HL-60/S4 (cell line): ENCODE results near the gene GOLGA6A.
"Not testable (repeated sequence)": the region's sequence is repeated elsewhere in the genome, so short reads cannot be mapped to it uniquely, and the experiment has no call there.

ENCODE experiments used
- in situ Hi-C: fragments of 300-500 bp; cut with MboI; formaldehyde crosslinking; loops from 2 replicates; pipeline ENCODE4 v1.14.3; 2022; ENCODE audit warnings: low sequenced_read_pairs

Gene GOLGA6A, protein sequence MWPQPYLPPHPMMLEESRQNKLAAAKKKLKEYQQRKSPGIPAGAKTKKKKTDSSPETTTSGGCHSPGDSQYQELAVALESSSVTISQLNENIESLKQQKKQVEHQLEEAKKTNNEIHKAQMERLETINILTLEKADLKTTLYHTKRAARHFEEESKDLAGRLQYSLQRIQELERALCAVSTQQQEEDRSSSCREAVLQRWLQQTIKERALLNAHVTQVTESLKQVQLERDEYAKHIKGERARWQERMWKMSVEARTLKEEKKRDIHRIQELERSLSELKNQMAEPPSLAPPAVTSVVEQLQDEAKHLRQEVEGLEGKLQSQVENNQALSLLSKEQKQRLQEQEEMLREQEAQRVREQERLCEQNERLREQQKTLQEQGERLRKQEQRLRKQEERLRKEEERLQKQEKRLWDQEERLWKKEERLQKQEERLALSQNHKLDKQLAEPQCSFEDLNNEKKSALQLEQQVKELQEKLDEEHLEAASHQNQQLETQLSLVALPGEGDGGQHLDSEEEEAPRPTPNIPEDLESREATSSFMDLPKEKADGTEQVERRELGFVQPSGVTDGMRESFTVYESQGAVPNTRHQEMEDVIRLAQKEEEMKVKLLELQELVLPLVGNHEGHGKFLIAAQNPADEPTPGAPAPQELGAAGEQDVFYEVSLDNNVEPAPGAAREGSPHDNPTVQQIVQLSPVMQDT

DNA sequence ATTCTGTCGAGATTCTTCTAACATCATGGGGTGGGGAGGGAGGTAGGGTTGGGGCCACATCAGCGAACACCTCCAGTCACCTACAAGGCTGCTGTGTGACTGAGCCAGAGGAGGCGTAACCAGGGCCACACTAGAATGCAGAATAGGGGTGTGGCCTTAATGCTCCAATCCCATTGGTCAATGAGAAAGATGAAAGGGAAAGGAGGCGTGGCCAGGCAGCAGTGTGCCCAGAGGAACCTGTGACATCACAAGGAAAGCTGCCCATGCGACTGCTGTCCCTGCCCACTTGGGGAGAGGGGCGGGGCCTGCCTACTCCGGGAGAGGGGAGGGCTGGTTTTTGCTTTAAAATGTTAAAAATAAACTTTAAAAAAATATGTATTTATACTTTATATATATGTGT is at the start of gene GOLGA6A:
GOLGA6A (minus strand) TSS at position 101 of the 400 bp plus-strand sequence; CDS start at position 60, 41 bp downstream.
- in situ Hi-C loops: not testable (repeated sequence)

DNA sequence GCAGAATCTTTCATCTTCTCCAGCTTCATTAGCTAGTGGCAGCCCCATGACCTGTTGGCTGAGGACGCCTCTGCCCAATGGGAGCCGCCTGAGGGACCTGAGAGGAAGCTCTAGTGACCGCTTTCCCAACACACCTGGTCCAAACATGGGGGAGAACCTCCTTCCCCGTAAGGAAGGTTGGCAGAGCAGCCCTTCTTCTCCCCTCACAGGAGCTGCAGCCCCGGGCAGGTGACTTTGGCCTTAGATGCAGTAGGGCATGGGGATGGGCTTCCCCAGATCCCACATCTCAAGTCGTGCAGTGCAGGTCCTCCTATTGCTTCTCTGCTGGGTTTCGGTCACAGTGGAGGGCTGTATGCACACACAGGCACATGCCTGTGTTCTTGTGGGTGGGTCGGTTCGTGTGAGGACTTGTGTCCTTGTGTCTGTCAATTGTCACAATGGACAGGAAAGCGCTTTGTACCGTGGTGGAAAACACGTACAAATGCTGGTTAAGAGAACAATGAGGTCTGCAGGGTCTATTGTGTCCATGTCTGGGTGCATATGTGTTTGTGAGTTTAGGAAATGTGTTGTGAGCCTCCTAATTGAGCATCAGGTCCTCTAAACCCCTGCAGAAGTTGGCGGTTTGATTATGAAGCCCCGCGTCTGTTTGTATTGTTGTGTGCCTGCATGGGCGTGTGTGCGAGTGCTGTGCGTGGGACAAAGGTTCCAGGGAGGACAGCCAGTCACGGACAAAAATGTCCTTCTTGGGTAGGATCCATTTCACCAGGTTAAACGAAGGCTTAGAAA is 49.5 kb upstream of the GOLGA6A start:
- in situ Hi-C loops: loop anchor here (25.0 kb wide), 1 partner anchor 180 kb away; no protein-coding TSS in a partner anchor

DNA sequence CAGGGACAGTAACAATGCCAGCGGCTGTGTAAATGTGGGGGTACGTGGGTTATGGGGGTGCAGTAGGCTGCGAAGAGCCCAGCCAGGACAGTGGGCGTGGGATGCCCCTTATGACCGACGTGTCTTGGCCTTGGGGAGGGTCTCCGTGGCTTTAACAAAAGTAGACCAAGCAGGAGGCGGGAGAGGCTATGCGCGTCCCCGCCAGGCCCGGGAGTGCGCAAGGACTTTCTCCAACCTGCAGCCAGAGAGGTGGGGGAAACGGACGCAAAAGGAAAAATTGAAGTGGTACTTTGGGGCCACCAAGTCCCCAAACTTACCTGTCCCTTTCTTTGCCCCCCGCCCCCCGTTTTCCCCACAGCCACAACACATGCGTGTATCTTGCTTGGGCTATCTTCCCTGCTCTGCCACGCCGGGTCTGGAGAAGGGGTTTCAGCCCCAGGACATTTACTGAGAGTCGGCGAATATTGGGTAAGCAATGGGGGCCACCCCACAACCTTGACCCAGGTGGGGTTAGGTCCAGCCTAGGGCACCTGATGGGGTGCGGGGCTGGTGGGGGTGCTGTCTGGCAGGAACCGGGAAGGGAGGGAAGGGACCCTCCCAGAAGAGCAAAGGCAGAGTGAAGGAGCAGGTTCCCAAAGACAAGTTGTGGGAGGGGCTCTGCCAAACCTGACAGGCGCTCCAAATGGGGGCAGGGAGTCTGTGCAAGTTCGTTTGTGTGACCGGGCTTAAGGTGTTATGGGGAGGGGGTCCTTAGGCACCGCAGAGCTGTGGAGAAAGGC is 48.7 kb upstream of the GOLGA6A start:
- in situ Hi-C loops: loop anchor here (25.0 kb wide), 1 partner anchor 181 kb away; no protein-coding TSS in a partner anchor

DNA sequence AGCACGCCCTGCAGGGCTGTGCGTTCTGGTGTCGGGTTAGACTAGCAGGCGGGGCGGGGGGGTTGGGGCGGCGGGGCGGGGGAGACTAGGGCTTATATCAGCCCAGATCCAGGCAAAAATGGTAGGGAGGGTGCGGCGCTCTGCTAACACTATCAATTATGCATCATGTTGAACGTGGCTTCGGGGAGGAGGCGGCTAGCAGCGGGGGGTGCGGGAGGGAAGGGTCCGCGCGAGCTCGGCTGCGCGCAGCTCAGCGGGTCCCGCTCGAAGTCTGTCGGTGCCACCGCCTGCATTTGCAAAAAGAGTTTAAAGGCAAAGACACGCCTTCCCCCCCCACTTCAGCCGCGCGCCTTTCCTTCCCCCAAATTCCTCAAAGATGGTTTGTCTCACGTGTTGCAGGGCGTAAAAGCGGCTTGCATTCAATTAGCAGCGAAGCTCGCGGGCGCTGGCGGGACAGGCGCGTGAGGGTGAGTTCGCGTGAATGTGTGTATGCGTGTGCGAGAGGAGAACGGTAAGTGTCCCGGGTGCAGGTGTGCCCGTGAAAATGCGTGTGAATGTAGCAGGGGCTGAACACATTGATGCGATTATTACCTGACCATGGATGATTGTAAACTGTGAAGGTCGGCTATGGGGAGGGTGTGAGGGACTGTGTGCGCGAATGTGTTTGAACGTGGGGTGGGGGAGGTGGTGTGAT is 48.0 kb upstream of the GOLGA6A start, which contains the start of gene ISLR2:
ISLR2 (plus strand) TSS at position 432 of the 694 bp plus-strand sequence. CDS start 2,169 bp downstream, outside the sequence.
- in situ Hi-C loops: loop anchor here (25.0 kb wide), 1 partner anchor 182 kb away; no protein-coding TSS in a partner anchor

DNA sequence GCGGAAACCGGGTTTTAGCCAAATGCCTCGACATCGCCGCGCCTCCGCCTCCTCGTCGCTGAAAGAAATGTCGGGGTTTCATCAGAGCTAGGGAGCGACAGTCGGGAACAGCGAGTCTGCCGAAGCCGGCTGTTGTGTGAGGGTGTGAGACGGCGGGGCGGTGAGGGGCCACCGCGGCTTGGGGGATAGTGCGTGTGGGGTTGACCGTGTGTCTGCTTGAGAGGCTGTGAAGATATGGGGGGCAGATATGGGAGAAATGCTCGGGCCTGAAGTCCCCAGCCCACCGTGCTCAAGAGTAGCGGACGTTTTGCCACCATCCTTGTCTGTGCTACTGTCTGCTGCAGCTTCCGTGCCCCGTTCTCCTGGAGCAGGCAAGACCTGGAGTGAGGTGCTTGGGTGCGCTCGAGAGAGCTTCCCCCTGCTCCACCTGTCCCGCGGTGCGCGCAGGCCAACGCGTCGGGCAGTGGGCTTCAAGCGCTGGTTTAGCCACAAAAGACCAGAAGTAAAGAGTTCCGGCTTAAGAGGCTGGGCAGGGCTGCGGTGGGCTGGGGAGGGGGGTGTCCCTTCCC is 47.3 kb upstream of the GOLGA6A start:
- in situ Hi-C loops: loop anchor here (25.0 kb wide), 1 partner anchor 183 kb away; no protein-coding TSS in a partner anchor

DNA sequence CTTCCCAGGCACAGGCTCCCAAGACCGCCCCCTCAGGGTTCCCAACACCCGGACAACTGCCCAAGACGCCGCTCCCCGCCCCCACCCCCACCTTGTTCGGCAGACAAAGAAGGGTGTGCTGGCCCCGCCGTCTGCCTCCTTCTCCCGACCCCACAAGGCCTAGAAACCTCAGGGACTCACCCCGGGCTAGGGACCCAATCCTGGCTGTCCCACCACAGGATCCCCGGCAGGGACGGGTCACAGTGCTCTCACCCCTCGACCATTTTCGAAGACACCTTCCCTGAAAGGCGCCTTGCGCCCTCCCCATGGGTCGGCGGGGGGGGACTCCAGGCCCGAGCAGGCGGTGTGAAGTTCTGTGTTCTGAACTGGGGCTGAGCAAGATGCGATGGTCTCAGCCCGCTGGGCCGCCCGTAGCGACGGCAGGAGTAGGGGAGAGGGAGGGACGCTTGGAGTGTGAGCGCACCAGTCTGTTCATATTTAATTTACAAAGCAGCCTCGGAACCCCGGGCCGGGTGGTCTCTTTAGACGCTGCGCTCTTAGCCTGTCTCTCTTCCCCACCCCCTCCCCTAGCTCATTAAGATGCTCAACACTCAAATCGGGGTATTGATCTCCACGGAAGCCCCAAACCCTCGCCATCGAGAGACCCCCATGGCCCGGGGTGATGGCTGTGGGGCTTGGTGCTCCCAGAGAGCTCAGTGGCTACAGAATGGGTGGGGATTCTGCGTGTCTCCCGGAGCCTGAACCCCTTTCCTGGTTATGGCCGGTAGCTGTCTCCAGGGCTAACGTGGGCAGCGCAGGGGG is 46.6 kb upstream of the GOLGA6A start:
- in situ Hi-C loops: loop anchor here (25.0 kb wide), 1 partner anchor 183 kb away; no protein-coding TSS in a partner anchor

DNA sequence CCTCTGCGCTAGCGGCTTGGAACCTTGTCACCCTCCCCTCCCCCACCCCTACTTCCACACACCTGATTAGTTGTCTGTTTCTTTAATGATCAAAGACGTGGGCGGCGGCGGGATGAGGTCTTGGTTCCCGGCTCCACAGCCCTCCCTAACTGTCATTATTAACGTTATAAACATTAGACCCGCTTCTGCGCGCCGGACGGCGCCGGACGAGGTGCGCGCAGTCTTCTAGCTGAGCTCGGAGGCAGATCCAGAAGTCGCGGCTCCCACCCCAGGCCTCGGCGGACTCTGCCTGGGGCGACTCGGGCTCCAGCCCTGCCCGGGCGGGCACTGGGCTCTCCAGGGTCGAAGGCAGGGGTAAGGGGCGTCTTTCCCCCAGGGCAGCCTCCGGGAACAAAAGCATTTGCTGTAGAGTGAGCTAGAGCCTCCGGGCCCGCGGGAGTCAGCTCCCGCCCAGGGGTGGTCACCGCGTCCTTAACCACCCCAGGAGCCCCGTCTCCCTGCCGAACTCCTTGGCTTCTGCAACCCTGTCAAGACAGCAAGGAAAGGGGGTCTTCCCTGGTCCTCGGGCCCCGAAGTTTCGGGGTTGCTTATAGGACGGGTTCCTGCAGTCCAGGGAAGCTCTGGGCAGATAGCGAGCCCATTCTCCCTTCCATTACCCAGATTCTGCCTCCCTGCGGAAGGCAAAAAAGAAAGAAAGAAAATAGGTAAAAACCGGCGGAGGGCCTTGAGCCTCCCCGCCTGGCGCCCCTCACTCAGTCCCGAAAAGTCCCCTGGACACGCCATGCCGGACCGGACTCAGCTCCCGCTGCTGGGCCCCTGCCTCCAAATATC is 45.8 kb upstream of the GOLGA6A start:
- in situ Hi-C loops: loop anchor here (25.0 kb wide), 1 partner anchor 184 kb away; no protein-coding TSS in a partner anchor

DNA sequence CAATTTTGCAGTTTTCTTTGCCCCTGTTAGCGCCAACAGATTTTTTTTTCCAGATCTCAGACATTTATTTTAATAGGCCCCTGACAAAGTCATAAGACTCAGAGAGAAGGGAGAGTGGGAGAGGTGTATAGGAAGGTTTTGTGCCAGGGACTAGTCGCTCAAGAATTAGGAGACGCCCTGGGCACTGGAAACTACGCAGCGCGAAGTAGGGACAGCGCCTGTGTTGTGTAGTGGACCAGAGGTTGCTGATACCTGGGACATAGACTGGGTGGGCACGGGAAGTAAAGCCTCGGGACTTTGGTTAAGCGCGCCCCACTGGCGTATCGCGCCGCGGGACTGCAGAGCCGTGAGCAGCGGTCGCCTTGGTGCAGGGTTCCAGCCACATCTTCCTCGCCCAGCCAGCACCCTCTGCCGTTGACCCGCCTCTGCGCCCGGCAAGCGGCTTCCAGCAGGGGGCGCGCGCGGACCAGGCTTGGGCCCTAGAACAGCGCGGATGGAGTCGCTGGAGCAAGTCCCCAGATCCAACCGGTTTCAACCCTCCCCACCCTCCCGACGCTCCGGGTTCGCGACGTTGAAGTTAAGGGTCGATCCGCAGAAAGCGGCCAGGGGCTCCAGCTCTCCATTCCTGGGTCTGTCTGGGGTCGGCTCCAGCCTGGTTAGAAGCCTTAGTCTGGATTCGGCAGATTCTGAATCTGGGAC is 45.1 kb upstream of the GOLGA6A start:
- in situ Hi-C loops: loop anchor here (25.0 kb wide), 1 partner anchor 185 kb away; no protein-coding TSS in a partner anchor

DNA sequence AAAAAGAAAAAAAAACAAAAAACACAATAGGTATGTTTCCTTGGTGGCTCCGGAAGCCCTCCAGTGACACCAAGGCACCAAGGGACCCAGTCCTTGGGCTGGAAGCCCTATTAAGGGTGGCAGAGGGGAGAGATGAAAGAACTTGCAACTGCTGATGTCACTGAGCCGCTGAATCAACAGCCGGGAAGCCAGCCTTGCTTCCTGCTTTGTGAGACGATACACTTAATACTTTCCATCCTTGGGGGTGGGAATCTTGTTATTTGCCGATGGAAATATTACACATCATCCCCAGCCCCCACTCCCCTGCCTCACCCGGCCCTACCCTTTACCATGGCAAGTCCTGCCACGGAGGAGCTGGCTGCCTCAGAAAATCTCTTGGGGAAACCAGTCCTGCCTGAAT is 42.4 kb upstream of the GOLGA6A start:
- in situ Hi-C loops: loop anchor here (25.0 kb wide), 1 partner anchor 188 kb away; no protein-coding TSS in a partner anchor

DNA sequence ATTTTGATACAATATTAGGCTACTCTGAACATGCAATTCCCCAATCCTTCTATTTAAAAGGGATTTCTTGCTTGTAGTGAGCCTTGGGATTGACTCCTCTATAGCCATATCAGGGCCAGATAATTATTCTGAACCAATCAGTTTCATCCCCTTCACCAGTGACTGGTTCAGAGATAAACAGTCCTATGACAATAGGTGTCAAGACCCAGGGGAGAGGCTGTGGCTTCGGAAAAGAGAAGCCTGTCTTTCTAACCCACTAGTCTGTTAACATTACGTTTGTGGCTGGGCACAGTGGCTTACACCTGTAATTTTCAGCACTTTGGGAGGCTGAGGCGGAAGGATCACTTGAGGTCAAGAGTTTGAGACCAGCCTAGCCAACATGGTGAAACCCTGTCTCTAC is 41.8 kb upstream of the GOLGA6A start:
- in situ Hi-C loops: no loop called here

DNA sequence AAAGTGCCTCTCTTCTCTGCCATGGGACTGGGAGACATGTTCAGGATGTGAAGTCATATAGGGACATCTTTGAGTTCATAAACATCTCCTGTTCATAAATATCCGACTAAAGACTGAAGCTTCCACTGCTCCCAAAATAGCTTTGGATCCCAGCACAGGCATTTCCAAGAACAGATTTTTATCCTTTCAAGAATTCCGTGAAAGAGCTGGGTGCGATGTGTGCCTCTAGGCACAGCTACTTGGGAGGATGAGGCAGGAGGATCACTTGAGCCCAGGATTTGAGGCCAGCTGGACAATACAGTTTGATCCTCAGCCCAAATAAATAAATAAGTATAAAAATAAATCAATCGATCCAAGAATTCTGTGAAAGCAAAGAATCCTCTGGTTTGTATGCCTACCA is 41.3 kb upstream of the GOLGA6A start:
- in situ Hi-C loops: no loop called here

DNA sequence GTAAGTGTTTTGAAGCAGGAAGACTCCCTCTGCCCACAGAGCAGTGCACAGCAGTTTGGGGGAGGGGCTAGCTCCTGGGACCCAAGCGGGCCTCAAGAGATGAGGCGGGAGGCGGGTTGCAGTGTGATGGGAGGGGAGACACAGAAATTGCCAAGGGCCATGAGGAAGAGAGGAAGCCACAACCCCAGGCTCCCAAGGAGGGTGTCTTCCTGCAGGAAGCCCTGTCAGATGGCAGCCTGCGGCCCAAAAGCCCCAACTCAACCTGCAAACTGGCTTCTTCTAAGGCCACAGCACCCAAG is 40.7 kb upstream of the GOLGA6A start:
- in situ Hi-C loops: no loop called here

DNA sequence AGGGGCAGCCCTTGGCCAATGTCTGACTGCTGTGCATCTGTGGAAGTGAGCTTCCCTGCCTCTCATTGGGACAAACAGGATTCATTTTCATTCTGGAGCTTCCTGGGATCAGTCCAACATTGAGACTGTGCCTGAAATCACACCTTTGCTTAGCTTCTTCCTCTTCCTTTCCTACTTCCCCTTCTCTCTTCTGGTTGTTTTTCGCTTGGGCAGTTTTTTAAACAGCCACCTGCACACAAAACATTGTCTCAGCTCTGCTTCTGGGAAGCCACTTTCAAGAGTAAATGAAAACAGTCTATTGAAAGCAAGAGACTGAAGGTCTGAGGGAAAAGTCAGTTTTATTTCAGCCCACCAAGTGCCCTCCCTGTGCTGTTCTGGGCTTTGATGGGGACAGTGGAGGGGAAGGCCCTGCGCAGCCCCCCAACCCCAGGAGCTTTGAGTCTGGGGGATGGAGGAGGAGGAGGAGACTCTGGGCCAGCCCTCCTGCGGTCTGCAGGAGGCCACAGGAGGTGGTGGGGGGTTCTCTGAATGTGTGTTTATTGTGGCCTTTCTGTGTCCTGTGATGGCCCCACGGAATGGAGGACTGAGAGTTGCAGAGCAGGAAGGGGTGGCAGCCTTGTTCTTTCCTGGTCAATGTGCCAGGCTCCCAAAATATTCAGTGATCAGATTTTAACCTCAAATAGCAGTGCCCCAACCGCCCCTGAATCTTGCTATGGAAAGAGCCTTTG is 40.2 kb upstream of the GOLGA6A start:
- in situ Hi-C loops: no loop called here

DNA sequence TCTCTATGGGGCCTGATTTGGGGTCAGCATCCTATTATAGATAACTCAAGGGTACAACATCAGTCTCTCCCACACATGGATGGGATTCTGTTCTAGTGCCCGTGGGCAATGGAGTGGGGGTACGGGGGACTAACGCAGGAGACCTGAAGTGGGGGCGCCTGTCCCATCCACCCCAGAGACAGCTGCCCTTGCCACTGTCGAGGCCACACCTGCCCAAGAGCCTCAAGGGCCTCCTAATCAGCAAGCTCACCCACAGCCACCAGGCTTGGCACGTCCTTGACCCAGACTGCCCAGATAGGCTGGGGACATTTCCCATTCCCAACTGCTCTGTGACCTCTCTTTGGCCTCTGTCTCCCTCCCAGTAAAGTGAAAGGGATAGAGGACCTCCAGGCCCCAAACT is 39.5 kb upstream of the GOLGA6A start:
- in situ Hi-C loops: no loop called here

DNA sequence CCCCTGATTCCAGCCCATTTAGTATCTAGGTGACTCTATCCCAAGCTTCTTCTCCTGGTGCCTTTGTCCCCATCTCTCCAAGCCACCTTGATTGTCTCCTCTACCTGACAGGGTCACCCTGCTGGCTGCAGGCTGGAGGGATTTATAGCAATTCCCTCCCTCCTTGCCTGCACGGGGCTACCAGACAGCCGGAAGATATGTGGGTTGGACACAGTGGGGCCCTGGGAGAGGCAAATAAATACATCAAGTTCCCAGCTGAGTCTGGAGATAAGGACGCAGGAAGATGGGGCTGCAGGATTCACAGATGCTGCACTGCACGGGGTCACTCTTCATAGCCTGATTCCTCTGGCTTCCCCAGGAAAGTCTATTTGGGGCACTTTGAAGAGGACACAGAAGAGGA is 38.7 kb upstream of the GOLGA6A start:
- in situ Hi-C loops: no loop called here

DNA sequence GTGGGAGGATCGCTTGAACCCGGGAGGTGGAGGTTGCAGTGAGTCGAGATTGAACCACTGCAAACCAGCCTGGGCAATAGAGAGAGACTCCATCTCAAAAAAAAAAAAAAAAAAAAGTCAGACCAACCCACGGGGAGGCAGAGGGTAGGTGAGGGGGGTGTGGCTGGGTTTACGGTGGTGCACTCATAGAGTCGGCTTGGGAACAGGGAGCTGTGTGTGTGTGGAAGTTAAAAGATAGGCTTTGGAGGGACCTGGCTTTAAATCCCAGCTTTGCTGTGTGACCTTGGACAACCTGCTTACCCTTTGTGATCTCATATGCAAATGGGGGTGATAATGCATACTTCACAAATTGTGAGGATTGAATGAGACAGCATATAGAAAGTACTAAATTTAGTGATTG is 38.1 kb upstream of the GOLGA6A start:
- in situ Hi-C loops: no loop called here
